Skin epidermis (tissue), 12 donors: ENCODE measurements around the gene ANO3.

Experiments
- H3K27ac ChIP-seq, 21 experiments: fragments of 200-600 bp; sonication (generic) in 11 of 21; one replicate each; pipeline ENCODE4 v1.5.0; 2020; ENCODE audit warnings: mild to moderate bottlenecking in 3 of 21, inconsistent platforms in 2 of 21, moderate library complexity in 2 of 21
- H3K4me3 ChIP-seq, 7 experiments: fragments of 200-600 bp; sonication (generic) in 2 of 7; one replicate each; pipeline ENCODE4 v1.5.0; 2020; ENCODE audit warnings: inconsistent platforms in 2 of 7, mild to moderate bottlenecking in 2 of 7, moderate library complexity in 1 of 7

ANO3 gene

GRCh38 chr11:26478710-26479109 lies 146.8 kb downstream of the ANO3 start:
- no peak overlapping the region for H3K27ac ChIP-seq
- H3K4me3 ChIP-seq, result no peak overlapping the region

- no peak overlapping the region for H3K4me3 ChIP-seq
- H3K27ac ChIP-seq, result no peak overlapping the region
Measured at GRCh38 chr11:26480041-26480440, 148.1 kb downstream of the ANO3 start.

- H3K4me3 ChIP-seq, result no peak overlapping the region
- H3K27ac ChIP-seq, result no peak overlapping the region
Measured at GRCh38 chr11:26483108-26483507, 151.2 kb downstream of the ANO3 start.

GRCh38 chr11:26490546-26490945 lies 158.6 kb downstream of the ANO3 start:
- Histone ChIP-seq H3K27ac (no peak overlapping the region), H3K4me3 (no peak overlapping the region)

GRCh38 chr11:26493616-26494015 lies 161.7 kb downstream of the ANO3 start:
- H3K4me3 ChIP-seq, result no peak overlapping the region
- H3K27ac ChIP-seq, result no peak overlapping the region

- Histone ChIP-seq H3K4me3 (no peak overlapping the region), H3K27ac (no peak overlapping the region)
Measured at GRCh38 chr11:26507229-26507628, 175.3 kb downstream of the ANO3 start.

DNA sequence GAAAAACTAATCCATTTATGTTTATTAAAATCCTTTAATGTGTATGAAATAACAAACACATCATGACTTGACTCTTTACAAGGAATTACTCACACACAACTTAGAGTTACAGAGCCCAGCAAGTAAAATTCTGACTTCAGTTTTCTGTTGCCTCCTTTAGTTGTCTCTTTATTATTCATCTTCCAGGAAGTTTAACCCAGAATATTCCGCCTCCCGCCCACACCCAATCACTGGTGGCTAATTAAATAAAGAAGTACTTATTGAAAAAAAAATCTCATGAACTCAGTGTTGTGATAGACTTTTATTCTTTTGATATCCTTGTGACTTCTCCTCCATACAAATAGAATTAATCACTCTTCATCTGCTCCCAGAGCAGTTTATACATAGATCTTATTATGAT lies 178.2 kb downstream of the ANO3 start:
- no peak overlapping the region for H3K4me3 ChIP-seq
- H3K27ac ChIP-seq, result no peak overlapping the region

DNA sequence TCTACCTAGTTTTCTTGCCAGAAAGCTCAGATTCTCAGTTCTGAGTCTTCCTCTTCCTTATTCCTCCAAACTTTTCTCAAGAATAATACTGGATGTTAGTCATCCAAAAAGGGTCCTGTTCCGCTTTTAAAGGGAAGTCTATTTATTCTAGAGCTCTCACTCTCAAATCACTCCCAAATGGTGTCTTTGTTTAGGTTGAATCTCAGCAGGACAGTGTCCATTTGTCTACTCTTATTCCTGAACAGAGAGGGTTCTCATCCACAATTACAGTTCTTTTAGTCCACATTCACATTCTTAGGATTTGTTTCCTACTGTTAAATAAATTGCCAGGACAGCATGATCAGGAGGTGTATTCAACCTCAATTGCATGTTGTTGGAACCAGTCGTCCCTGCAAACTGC lies 178.8 kb downstream of the ANO3 start:
- Histone ChIP-seq H3K4me3 (no peak overlapping the region), H3K27ac (no peak overlapping the region)

GRCh38 chr11:26512196-26512595 lies 180.3 kb downstream of the ANO3 start:
- H3K27ac ChIP-seq, result no peak overlapping the region

DNA sequence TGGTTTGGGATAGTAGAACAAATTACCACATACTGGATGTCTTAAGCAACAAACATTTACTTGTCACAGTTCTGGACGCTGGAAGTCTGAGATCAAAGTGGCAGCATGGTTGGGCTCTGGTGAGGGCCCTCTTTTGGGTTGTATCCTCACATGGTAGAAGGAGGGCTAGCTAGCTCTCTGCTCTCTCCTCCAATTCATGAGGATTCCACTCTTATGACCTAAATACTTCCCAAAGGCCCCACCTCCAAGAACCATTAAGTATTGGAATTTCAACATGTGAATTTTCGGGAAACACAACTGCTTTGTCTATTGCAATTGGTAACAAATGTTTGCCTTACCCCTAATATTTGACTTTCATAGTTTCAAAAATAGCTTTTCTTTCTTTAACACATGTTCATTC lies 187.5 kb downstream of the ANO3 start:
- no peak overlapping the region for H3K27ac ChIP-seq
- no peak overlapping the region for H3K4me3 ChIP-seq

More at GRCh38 chr11:26512196-26512595, 180.3 kb downstream of the ANO3 start:
- no peak overlapping the region for H3K4me3 ChIP-seq

DNA sequence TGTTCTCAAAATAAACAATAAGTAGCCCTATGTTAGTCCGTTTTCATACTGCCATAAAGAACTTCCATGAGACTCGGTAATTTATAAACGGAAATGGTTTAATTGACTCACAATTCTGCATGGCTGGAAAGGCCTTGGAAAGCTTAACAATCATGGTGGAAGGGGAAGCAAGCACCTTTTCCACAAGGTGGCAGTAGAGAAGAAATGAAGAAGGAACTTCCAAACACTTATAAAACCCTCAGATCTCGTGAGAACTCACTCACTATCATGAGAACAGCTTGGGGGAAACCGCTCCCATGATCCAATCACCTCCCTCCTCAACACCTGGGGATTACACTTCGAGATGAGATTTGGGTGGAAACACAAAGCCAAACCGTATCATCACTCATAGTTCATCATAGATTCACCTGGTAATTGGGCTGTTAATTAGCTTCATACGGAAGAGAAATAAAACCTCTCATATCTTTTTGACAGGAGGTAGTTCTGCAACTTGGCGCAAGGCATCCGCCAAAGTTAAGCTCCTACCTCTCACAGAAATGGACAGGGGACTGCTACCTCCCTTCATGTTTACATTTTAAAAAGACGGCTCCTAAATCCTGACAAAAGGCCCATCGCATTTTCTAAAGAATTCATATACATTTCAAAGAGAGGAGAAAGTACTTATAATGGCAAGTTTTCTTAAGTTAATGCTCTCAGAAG lies 191.1 kb downstream of the ANO3 start:
- Histone ChIP-seq H3K27ac (no peak overlapping the region), H3K4me3 (no peak overlapping the region)

DNA sequence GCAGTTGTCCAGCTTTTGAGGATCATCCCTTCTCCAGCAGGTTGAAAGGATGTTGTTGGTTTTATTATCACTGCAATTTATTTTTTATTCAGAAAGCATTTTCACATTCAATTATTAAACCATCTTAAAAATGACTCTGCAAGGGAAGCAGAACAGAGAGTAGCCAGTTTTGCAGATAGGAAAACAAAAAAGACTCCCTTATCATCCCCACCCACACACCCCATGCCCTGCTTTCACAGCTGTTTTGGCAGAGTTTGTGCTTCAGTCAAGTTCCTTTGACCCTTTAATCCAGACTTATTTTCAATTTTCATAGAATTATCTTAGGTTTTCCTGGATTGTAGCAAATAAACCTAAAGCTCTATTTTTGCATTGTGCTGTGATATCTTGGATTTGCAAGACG lies 195.8 kb downstream of the ANO3 start:
- Histone ChIP-seq H3K4me3 (no peak overlapping the region), H3K27ac (no peak overlapping the region)

- H3K4me3 ChIP-seq, result no peak overlapping the region
- H3K27ac ChIP-seq, result no peak overlapping the region
Measured at GRCh38 chr11:26537341-26537740, 205.4 kb downstream of the ANO3 start.

DNA sequence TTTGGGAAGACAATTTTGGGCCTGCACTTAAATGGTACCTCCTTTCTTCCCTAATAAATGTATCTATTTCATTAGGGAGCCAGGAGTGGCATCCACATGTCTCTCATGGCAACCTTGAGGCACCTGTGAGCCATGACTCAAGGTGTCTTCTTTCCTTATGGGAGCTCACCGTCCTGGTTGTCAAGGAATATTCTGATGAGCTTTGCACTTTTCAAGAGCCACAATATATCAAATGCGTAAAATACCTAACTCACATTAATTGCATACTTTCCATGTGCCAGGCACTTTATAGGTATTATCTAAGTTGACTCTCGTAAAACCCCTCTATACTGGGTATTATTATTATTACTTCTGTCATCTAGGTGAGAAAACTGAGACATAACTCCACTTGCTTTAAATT lies 207.6 kb downstream of the ANO3 start:
- Histone ChIP-seq H3K4me3 (no peak overlapping the region), H3K27ac (no peak overlapping the region)

- no peak overlapping the region for H3K27ac ChIP-seq
- H3K4me3 ChIP-seq, result no peak overlapping the region
Measured at GRCh38 chr11:26541870-26542269, 209.9 kb downstream of the ANO3 start.

- Histone ChIP-seq H3K4me3 (no peak overlapping the region), H3K27ac (no peak overlapping the region)
Measured at GRCh38 chr11:26549176-26549575, 217.2 kb downstream of the ANO3 start.

GRCh38 chr11:26550022-26550421 lies 218.1 kb downstream of the ANO3 start:
- H3K27ac ChIP-seq, result no peak overlapping the region
- no peak overlapping the region for H3K4me3 ChIP-seq

- Histone ChIP-seq H3K27ac (no peak overlapping the region), H3K4me3 (no peak overlapping the region)
Measured at GRCh38 chr11:26551186-26551801, 219.4 kb downstream of the ANO3 start.

DNA sequence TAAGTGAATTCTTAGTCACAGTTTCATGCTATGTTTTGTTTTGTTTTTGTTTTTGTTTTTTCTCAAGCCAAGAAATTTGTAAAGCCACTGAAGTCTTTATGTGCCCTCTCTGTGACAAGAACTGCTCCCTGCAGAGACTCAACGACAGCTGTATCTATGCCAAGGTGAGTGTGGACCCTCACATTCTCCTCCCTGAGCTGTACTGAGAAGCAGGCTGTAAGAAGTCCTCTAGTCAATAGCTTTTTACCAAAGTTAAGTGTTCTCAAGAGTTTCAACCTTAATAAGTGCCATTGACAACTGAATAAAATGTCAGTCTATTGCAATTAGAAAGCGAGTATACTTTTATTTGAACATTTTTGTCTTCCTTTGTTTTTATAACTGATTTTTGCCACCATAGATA lies 221.3 kb downstream of the ANO3 start:
- H3K27ac ChIP-seq, result no peak overlapping the region

DNA sequence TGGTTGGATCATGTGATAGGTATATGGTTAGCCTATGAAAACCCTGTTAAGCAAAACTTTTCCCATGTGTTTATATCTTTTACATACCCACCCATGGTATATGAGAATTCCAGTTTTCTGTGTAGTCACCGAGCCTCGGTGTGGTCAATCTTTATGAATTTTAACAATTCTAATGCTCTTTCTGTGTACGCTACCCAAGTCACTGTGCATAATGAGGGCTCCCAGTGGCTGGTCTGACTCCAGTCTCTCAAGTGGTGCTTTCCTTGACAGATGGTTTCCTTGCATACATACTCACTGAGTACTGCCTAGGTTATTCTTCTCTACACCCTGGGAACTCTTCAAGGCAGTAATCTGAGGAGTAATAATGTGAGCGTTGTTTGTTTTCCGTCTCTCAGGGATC lies 222.5 kb downstream of the ANO3 start:
- H3K27ac ChIP-seq, result no peak overlapping the region

More for the DNA sequence above, 221.3 kb downstream of the ANO3 start:
- no peak overlapping the region for H3K4me3 ChIP-seq

GRCh38 chr11:26556582-26556981 lies 224.7 kb downstream of the ANO3 start:
- no peak overlapping the region for H3K4me3 ChIP-seq
- no peak overlapping the region for H3K27ac ChIP-seq

More for the DNA sequence above, 222.5 kb downstream of the ANO3 start:
- H3K4me3 ChIP-seq, result no peak overlapping the region

DNA sequence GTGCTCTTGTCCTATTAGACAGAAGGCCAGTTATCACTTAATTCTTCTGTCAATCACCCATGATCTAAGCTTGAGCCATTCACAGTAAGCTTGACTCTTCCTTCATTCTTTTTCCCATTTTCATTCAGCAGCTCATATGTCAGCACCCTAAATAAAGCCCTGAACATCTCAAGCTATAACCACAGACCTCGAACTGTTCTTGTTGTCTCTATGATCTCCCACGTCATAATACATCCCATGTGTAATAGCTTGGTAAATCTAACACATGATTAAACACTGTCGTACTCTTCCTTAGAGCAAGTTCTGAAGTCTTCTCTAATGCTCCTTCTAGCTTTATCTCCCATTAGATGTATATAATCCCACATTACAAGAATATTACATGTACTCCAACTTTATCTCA lies 225.7 kb downstream of the ANO3 start:
- Histone ChIP-seq H3K27ac (no peak overlapping the region), H3K4me3 (no peak overlapping the region)
